Stomach (tissue), 9 donors: ENCODE data around the gene FHOD3. TPM values are rescaled to one million over a fixed set of nuclear protein-coding genes. Genes with fewer than 3 reads are reported as not detected.

Source experiments
- DNase-seq, 2 donors: peaks; one replicate each; pipeline versions ENCODE4 v3.0.0 to v3.0.0-alpha.2; 2013 to 2019
- H3K27ac ChIP-seq, 5 donors: fragments of 200-600 bp in 4 of 5; sonication (generic) in 4 of 5; one replicate each; pipeline ENCODE4 v1.5.1; 2013 to 2019; ENCODE audit warnings: mild to moderate bottlenecking in 1 of 5, moderate library complexity in 1 of 5
- H3K27me3 ChIP-seq, 3 donors: fragments of 200-600 bp; sonication (generic); one replicate each; pipeline ENCODE4 v1.5.1; 2017 to 2019; ENCODE audit warnings: mixed run types in 1 of 3
- H3K36me3 ChIP-seq, 4 donors: fragments of 200-600 bp; sonication (generic); 1 replicate in 3 of 4; 2 replicates in 1 of 4; pipeline ENCODE4 v1.5.1; 2016 to 2019
- H3K4me1 ChIP-seq, 4 donors: fragments of 200-600 bp; sonication (generic); one replicate each; pipeline ENCODE4 v1.5.1; 2016 to 2019
- H3K4me3 ChIP-seq, 4 donors: fragments of 200-600 bp; sonication (generic) in 3 of 4; one replicate each; pipeline ENCODE4 v1.5.1; 2016 to 2019; ENCODE audit warnings: mild to moderate bottlenecking in 1 of 4
- H3K9me3 ChIP-seq, 4 donors: fragments of 200-600 bp; sonication (generic); one replicate each; pipeline ENCODE4 v1.5.1; 2016 to 2019
- EP300 ChIP-seq: sonication (generic); formaldehyde crosslinking; IDR thresholded peaks from one replicate; pipeline ENCODE4 v1.6.1; 2017; ENCODE audit warnings: antibody characterized with exemption
- POLR2A ChIP-seq, 4 donors: fragments of 450-650 bp; IDR thresholded peaks; one replicate each; pipeline ENCODE4 v1.6.1; 2016; ENCODE audit warnings: antibody characterized with exemption in 4 of 4, control low read depth in 2 of 4, mild to moderate bottlenecking in 1 of 4, moderate library complexity in 1 of 4
- POLR2AphosphoS5 ChIP-seq, 3 donors: sonication (generic); formaldehyde crosslinking; IDR thresholded peaks; one replicate each; pipeline ENCODE4 v1.6.1; 2016; ENCODE audit warnings: antibody characterized with exemption in 3 of 3
- WGBS, 5 donors: extraction: QIAGEN DNeasy Blood & Tissue Kit in 3 of 5; methylation state at CpG; one replicate each; pipeline versions ENCODE4 v1.1.5 to v1.1.7; 2013 to 2018; 5-methylcytosine and 5-hydroxymethylcytosine counted together
- intact Hi-C: fragments of 100-400 bp; cut with DNase I; formaldehyde crosslinking; loops from one replicate; pipeline ENCODE4 v1.15.1; 2023; ENCODE audit warnings: low total_unique reads
- polyA plus RNA-seq, 3 donors: library from polyadenylated mRNA; stranded (reverse); fragments of 200-250 nt; gene quantifications; one replicate each; pipeline ENCODE4 v1.2.3, GENCODE V29; 2013
- total RNA-seq, 5 donors: library from RNA; depleted of rRNA; stranded (reverse); fragments of >200 nt; gene quantifications; one replicate each; pipeline versions ENCODE4 v1.1.0 to v1.2.3, GENCODE V29; 2014 to 2016
- TF ChIP-seq, protein P1 (sequence below), 7 experiments: fragments of 450-650 bp in 4 of 7; fragments of 200-600 bp in 3 of 7; sonication (generic) in 3 of 7; IDR thresholded peaks; one replicate each; pipeline ENCODE4 v1.5.1; 2016 to 2019; ENCODE audit warnings: antibody characterized with exemption in 7 of 7, control low read depth in 2 of 7, mild to moderate bottlenecking in 1 of 7
- donor health status: healthy with polysubstance abuse.
- donor health status: Bipolar disorder and iron deficiency.
- donor health status: healthy.

FHOD3 gene
- total and polyA plus RNA-seq, 8 donors = under 0.01 to 9.1 (median 4.6) TPM

- H3K27ac ChIP-seq = no peak overlapping the region
- H3K36me3 ChIP-seq = no peaks in the 10 kb centered on the region
- intact Hi-C loops = no loop called here
- no peaks in the 10 kb centered on the region for H3K4me1 ChIP-seq
- peaks cover 0 to 9% (median 0%) of the 10 kb centered on the region in 3 donors for H3K27me3 ChIP-seq
- 86 to 100% (median 89%) methylated on average over 1 of the region's 1 CpG for WGBS, 5 donors
- H3K9me3 ChIP-seq = peaks cover 0 to 23% (median 16%) of the 10 kb centered on the region in 4 donors
- H3K4me3 ChIP-seq = no peak overlapping the region
- TF ChIP-seq, protein P1, sequence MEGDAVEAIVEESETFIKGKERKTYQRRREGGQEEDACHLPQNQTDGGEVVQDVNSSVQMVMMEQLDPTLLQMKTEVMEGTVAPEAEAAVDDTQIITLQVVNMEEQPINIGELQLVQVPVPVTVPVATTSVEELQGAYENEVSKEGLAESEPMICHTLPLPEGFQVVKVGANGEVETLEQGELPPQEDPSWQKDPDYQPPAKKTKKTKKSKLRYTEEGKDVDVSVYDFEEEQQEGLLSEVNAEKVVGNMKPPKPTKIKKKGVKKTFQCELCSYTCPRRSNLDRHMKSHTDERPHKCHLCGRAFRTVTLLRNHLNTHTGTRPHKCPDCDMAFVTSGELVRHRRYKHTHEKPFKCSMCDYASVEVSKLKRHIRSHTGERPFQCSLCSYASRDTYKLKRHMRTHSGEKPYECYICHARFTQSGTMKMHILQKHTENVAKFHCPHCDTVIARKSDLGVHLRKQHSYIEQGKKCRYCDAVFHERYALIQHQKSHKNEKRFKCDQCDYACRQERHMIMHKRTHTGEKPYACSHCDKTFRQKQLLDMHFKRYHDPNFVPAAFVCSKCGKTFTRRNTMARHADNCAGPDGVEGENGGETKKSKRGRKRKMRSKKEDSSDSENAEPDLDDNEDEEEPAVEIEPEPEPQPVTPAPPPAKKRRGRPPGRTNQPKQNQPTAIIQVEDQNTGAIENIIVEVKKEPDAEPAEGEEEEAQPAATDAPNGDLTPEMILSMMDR (IDR thresholded peaks at IDR 0.05) = no peak
- no peak for TF ChIP-seq POLR2A (IDR thresholded peaks at IDR 0.05)
- TF ChIP-seq EP300 = no peak
- TF ChIP-seq POLR2AphosphoS5 (IDR thresholded peaks at IDR 0.05) = no peak
- no peak for DNase-seq
Measured at GRCh38 chr18:36322408-36322728, 24.9 kb downstream of the FHOD3 start.

- no peak for DNase-seq
- Histone ChIP-seq H3K9me3 (peaks cover 0 to 20% (median 16%) of the 10 kb centered on the region in 4 donors), H3K27me3 (peaks cover 0 to 9% (median 0%) of the 10 kb centered on the region in 3 donors), H3K4me3 (no peak overlapping the region), H3K4me1 (no peaks in the 10 kb centered on the region), H3K36me3 (no peaks in the 10 kb centered on the region), H3K27ac (no peak overlapping the region)
- WGBS, 5 donors = 76 to 84% (median 78%) methylated on average over 4 of the region's 4 CpGs
- TF ChIP-seq, protein P1 (IDR thresholded peaks at IDR 0.05) = no peak
- TF ChIP-seq POLR2A (IDR thresholded peaks at IDR 0.05) (no peak), POLR2AphosphoS5 (IDR thresholded peaks at IDR 0.05) (no peak), EP300 (no peak)
- intact Hi-C loops = no loop called here
Measured at GRCh38 chr18:36322734-36323133, 25.2 kb downstream of the FHOD3 start.

GRCh38 chr18:36323421-36323820 is 25.9 kb downstream of the FHOD3 start:
- no peaks in the 10 kb centered on the region for H3K36me3 ChIP-seq
- no peak for DNase-seq
- WGBS, 5 donors = 44 to 71% (median 59%) methylated on average over 1 of the region's 1 CpG
- no peak for TF ChIP-seq POLR2A (IDR thresholded peaks at IDR 0.05)
- TF ChIP-seq, protein P1 (IDR thresholded peaks at IDR 0.05) = no peak
- no peak for TF ChIP-seq EP300
- TF ChIP-seq POLR2AphosphoS5 (IDR thresholded peaks at IDR 0.05) = no peak
- H3K27me3 ChIP-seq = peaks cover 0 to 9% (median 0%) of the 10 kb centered on the region in 3 donors
- H3K4me3 ChIP-seq = no peak overlapping the region
- H3K9me3 ChIP-seq = peaks cover 0 to 13% (median 11%) of the 10 kb centered on the region in 4 donors
- no peak overlapping the region for H3K27ac ChIP-seq
- intact Hi-C loops = no loop called here
- H3K4me1 ChIP-seq = no peaks in the 10 kb centered on the region

DNA sequence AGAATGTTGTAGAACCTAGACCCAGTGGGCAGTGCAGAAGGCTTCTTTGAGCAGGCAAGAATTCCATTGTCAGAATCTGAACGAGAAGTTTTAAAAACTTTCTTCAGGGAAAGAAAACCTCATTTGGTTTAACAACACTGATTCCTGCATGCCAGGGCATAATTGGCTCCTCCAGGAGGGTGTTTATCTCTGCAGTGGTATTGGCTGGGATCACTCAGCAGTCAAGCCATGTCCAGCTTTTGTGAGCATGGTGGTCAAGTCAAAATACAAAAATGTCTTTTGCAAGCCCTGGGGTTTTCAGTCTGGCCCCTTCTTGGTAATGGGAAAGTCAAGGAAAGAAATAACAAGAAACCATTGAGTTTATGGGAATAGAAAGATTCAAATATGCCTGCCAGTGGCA is 28.3 kb downstream of the FHOD3 start:
- no peak overlapping the region for H3K27ac ChIP-seq
- TF ChIP-seq POLR2AphosphoS5 (IDR thresholded peaks at IDR 0.05) (no peak), POLR2A (IDR thresholded peaks at IDR 0.05) (no peak), EP300 (no peak)
- TF ChIP-seq, protein P1 (IDR thresholded peaks at IDR 0.05) = no peak
- peaks cover 0 to 8% (median 0%) of the 10 kb centered on the region in 4 donors for H3K4me1 ChIP-seq
- intact Hi-C loops = no loop called here
- H3K36me3 ChIP-seq = no peaks in the 10 kb centered on the region
- no peaks in the 10 kb centered on the region for H3K9me3 ChIP-seq
- WGBS, 5 donors = 64 to 75% (median 67%) methylated on average over 1 of the region's 1 CpG
- H3K4me3 ChIP-seq = no peak overlapping the region
- H3K27me3 ChIP-seq = peaks cover 0 to 9% (median 0%) of the 10 kb centered on the region in 3 donors
- DNase-seq = no peak
